HG02588 (cell line): ENCODE results near the gene LRP4.
"Not testable (repeated sequence)": the region's sequence is repeated elsewhere in the genome, so short reads cannot be mapped to it uniquely, and the experiment has no call there.

Source experiments
- ATAC-seq: cut with Tn5 transposase; IDR thresholded peaks from one replicate; pipeline ENCODE4 v1.9.1; 2021; ENCODE audit warnings: mild to moderate bottlenecking, moderate library complexity; ENCODE audit not compliant: unreplicated experiment

LRP4 gene

GRCh38 chr11:46928701-46929100 is 10.4 kb upstream of the LRP4 start:
- not testable (repeated sequence) for ATAC-seq

- ATAC-seq = not testable (repeated sequence)
Measured at GRCh38 chr11:46927928-46928327, 9.6 kb upstream of the LRP4 start.

- no peak for ATAC-seq
Measured at GRCh38 chr11:46920755-46921154, 2.4 kb upstream of the LRP4 start.

- ATAC-seq = no peak
Measured at GRCh38 chr11:46918788-46919513, 601 bp upstream of the LRP4 start.

- ATAC-seq = no peak
Measured at GRCh38 chr11:46917762-46918082, 628 bp downstream of the LRP4 start.

GRCh38 chr11:46917109-46917761 is 1.1 kb downstream of the LRP4 start:
- no peak for ATAC-seq

GRCh38 chr11:46916286-46917108 is 1.9 kb downstream of the LRP4 start:
- ATAC-seq = no peak

- no peak for ATAC-seq
Measured at GRCh38 chr11:46914910-46915309, 3.4 kb downstream of the LRP4 start.

GRCh38 chr11:46914363-46914762 is 4.0 kb downstream of the LRP4 start:
- ATAC-seq = no peak

GRCh38 chr11:46913484-46913883 is 4.9 kb downstream of the LRP4 start:
- no peak for ATAC-seq

GRCh38 chr11:46912526-46913150 is 5.7 kb downstream of the LRP4 start:
- ATAC-seq = no peak

GRCh38 chr11:46907606-46908005 is 10.7 kb downstream of the LRP4 start:
- no peak for ATAC-seq

- no peak for ATAC-seq
Measured at GRCh38 chr11:46906609-46907041, 11.7 kb downstream of the LRP4 start.

GRCh38 chr11:46905806-46906205 is 12.5 kb downstream of the LRP4 start:
- ATAC-seq = no peak

GRCh38 chr11:46903846-46904245 is 14.5 kb downstream of the LRP4 start:
- ATAC-seq = no peak

- no peak for ATAC-seq
Measured at GRCh38 chr11:46902694-46903093, 15.7 kb downstream of the LRP4 start.

- ATAC-seq = no peak
Measured at GRCh38 chr11:46901156-46901555, 17.2 kb downstream of the LRP4 start.

- ATAC-seq = no peak
Measured at GRCh38 chr11:46900091-46900746, 18.1 kb downstream of the LRP4 start.

GRCh38 chr11:46899501-46900025 is 18.8 kb downstream of the LRP4 start:
- no peak for ATAC-seq

- ATAC-seq = no peak
Measured at GRCh38 chr11:46898396-46899095, 19.8 kb downstream of the LRP4 start.
